Transverse colon (tissue), 4 donors: ENCODE data around the gene ROBO1.

Source experiments
- CTCF ChIP-seq, 5 experiments: fragments of 200-600 bp in 3 of 5; fragments of 450-650 bp in 2 of 5; sonication (generic) in 3 of 5; IDR thresholded peaks; 1 replicate in 2 of 5; 2 replicates in 3 of 5; pipeline ENCODE4 v1.5.1; 2016 to 2017; ENCODE audit warnings: antibody characterized with exemption in 5 of 5, inconsistent platforms in 3 of 5, mild to moderate bottlenecking in 2 of 5, moderate library complexity in 1 of 5
- EP300 ChIP-seq: sonication (generic); formaldehyde crosslinking; IDR thresholded peaks from one replicate; pipeline ENCODE4 v1.6.1; 2017; ENCODE audit warnings: antibody characterized with exemption, low read depth
- POLR2A ChIP-seq: fragments of 450-650 bp; IDR thresholded peaks from one replicate; pipeline ENCODE4 v1.6.1; 2016; ENCODE audit warnings: antibody characterized with exemption, mild to moderate bottlenecking, moderate library complexity
- POLR2AphosphoS5 ChIP-seq, 3 donors: sonication (generic); formaldehyde crosslinking; IDR thresholded peaks; one replicate each; pipeline ENCODE4 v1.6.1; 2016; ENCODE audit warnings: antibody characterized with exemption in 3 of 3

GRCh38 chr3:78878789-78879188 lies 889.0 kb downstream of the ROBO1 start:
- TF ChIP-seq CTCF (IDR thresholded peaks at IDR 0.05) (no peak), POLR2AphosphoS5 (IDR thresholded peaks at IDR 0.05) (no peak), POLR2A (no peak), EP300 (no peak)
